ENCODE data around the gene ANGPTL2. TPM values are rescaled to one million over a fixed set of nuclear protein-coding genes. Genes with fewer than 3 reads are reported as not detected.
"Not testable (repeated sequence)": the region's sequence is repeated elsewhere in the genome, so short reads cannot be mapped to it uniquely, and the experiment has no call there.

ANGPTL2 gene
- total and polyA plus RNA-seq, 4 donors, result 0.93 to 3.2 (median 1.9) TPM

DNA sequence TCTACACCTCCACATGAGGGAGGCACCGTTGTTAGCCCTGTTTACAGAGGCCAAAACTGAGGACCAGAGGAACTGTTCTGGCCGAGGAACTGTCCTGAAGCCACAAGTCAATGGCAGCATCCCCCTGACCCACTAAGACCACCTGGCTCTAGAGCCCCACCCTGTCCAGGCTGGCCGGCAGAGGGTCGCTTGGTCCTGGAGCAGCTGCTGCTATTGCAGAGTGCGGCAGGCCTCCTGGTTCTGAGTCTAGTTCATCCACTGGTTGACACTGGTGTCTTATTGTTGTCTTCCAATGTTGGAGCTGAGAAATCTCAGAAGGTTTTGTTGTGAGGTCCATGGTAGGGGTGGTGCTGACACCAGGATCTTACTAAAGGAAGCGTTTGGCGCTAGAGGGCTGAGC lies 26.6 kb upstream of the ANGPTL2 start:
- no peak overlapping the region for H3K9ac ChIP-seq (ENCODE audit: low read depth in 1 of 2, low read length in 2 of 2)
- H3K4me3 ChIP-seq (ENCODE audit: low read depth in 1 of 3, low read length in 3 of 3), result no peak overlapping the region
- H3K27ac ChIP-seq (ENCODE audit: low read depth in 1 of 2, low read length in 2 of 2), result no peak overlapping the region
- H3K9me3 ChIP-seq (ENCODE audit: control insufficient read depth in 4 of 4, low read length in 3 of 4), result no peaks in the 10 kb centered on the region
- TF ChIP-seq, protein P1, sequence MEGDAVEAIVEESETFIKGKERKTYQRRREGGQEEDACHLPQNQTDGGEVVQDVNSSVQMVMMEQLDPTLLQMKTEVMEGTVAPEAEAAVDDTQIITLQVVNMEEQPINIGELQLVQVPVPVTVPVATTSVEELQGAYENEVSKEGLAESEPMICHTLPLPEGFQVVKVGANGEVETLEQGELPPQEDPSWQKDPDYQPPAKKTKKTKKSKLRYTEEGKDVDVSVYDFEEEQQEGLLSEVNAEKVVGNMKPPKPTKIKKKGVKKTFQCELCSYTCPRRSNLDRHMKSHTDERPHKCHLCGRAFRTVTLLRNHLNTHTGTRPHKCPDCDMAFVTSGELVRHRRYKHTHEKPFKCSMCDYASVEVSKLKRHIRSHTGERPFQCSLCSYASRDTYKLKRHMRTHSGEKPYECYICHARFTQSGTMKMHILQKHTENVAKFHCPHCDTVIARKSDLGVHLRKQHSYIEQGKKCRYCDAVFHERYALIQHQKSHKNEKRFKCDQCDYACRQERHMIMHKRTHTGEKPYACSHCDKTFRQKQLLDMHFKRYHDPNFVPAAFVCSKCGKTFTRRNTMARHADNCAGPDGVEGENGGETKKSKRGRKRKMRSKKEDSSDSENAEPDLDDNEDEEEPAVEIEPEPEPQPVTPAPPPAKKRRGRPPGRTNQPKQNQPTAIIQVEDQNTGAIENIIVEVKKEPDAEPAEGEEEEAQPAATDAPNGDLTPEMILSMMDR (IDR thresholded peaks at IDR 0.05; ENCODE audit: low read depth, low read length, missing input control), result no peak
- TF ChIP-seq RXRA (IDR thresholded peaks at IDR 0.05) (no peak), RAD21 (IDR thresholded peaks at IDR 0.05) (no peak)
- H3K36me3 ChIP-seq (ENCODE audit: control insufficient read depth in 4 of 4, insufficient read depth in 3 of 4, low read depth in 1 of 4, low read length in 3 of 4), result no peaks in the 10 kb centered on the region
- no peaks in the 10 kb centered on the region for H3K27me3 ChIP-seq (ENCODE audit: control insufficient read depth in 4 of 4, insufficient read depth in 4 of 4, low read length in 3 of 4)
- no peak for DNase-seq (ENCODE audit: low spot score)
- WGBS, result 98% methylated on average over 7 of the region's 7 CpGs
- H3K4me1 ChIP-seq (ENCODE audit: control insufficient read depth in 4 of 4, insufficient read depth in 4 of 4, low read length in 3 of 4), result no peaks in the 10 kb centered on the region

DNA sequence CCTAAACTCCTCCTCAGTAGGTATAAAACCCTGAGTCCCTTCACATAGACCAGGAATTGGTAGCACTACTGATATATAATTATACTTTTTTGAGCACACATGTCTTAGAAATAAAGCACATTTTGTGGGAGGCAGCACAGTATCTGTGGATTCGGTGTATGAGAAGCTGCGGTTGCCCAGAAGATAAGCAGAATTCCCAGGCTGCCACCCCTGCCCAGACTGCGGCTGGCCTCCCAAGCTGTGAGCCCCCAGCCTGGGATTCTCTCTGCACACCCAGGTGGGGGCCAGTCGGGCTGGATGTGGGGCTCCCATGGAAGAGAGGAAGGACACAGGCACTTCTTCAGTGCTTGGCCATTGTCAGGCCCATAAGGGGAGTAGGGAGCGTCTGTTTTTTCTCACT lies 25.6 kb upstream of the ANGPTL2 start:
- Histone ChIP-seq H3K4me1 (ENCODE audit: control insufficient read depth in 4 of 4, insufficient read depth in 4 of 4, low read length in 3 of 4) (peaks cover 0 to 4% (median under 1%) of the 10 kb centered on the region in 4 donors), H3K4me3 (ENCODE audit: low read depth in 1 of 3, low read length in 3 of 3) (no peak overlapping the region), H3K27me3 (ENCODE audit: control insufficient read depth in 4 of 4, insufficient read depth in 4 of 4, low read length in 3 of 4) (no peaks in the 10 kb centered on the region), H3K9ac (ENCODE audit: low read depth in 1 of 2, low read length in 2 of 2) (no peak overlapping the region), H3K27ac (ENCODE audit: low read depth in 1 of 2, low read length in 2 of 2) (no peak overlapping the region), H3K36me3 (ENCODE audit: control insufficient read depth in 4 of 4, insufficient read depth in 3 of 4, low read depth in 1 of 4, low read length in 3 of 4) (no peaks in the 10 kb centered on the region), H3K9me3 (ENCODE audit: control insufficient read depth in 4 of 4, low read length in 3 of 4) (no peaks in the 10 kb centered on the region)
- no peak for DNase-seq (ENCODE audit: low spot score)
- TF ChIP-seq HNF4A (conservative IDR thresholded peaks at IDR 0.05) (no peak), TAF1 (conservative IDR thresholded peaks at IDR 0.05) (no peak), RAD21 (IDR thresholded peaks at IDR 0.05) (no peak), EGR1 (IDR thresholded peaks at IDR 0.05; ENCODE audit: low read depth in 2 of 2) (no peak), FOXA1 (IDR thresholded peaks at IDR 0.05) (no peak), NR2F2 (IDR thresholded peaks at IDR 0.05) (no peak), FOXA2 (IDR thresholded peaks at IDR 0.05) (no peak), HNF4G (IDR thresholded peaks at IDR 0.05) (no peak), GABPA (IDR thresholded peaks at IDR 0.05 in 1 of 2, conservative IDR thresholded peaks at IDR 0.05 in 1 of 2) (no peak), JUND (IDR thresholded peaks at IDR 0.05) (no peak)
- TF ChIP-seq, protein P2, sequence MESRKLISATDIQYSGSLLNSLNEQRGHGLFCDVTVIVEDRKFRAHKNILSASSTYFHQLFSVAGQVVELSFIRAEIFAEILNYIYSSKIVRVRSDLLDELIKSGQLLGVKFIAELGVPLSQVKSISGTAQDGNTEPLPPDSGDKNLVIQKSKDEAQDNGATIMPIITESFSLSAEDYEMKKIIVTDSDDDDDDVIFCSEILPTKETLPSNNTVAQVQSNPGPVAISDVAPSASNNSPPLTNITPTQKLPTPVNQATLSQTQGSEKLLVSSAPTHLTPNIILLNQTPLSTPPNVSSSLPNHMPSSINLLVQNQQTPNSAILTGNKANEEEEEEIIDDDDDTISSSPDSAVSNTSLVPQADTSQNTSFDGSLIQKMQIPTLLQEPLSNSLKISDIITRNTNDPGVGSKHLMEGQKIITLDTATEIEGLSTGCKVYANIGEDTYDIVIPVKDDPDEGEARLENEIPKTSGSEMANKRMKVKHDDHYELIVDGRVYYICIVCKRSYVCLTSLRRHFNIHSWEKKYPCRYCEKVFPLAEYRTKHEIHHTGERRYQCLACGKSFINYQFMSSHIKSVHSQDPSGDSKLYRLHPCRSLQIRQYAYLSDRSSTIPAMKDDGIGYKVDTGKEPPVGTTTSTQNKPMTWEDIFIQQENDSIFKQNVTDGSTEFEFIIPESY (IDR thresholded peaks at IDR 0.05), result no peak
- WGBS, result 94% methylated on average over 5 of the region's 5 CpGs

DNA sequence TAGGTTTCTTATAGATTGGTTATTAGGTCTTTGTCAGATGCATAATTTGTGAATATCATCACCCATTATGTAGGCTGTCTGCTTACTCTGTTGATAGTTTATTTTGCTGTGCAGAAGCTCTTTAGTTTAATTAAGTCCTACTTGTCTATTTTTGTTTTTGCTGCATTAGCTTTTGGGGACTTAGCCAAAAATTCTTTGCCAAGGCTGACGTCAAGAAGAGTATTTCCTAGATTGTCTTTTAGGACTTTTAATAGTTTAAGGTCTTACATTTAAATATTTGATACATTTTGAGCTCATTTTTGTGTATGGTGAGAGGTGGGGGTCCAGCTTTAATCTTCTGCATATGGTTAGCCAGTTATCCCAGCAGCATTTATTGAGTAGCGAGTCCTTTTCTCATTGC lies 24.8 kb upstream of the ANGPTL2 start:
- H3K36me3 ChIP-seq (ENCODE audit: control insufficient read depth in 4 of 4, insufficient read depth in 3 of 4, low read depth in 1 of 4, low read length in 3 of 4), result no peaks in the 10 kb centered on the region
- TF ChIP-seq, protein P2 (IDR thresholded peaks at IDR 0.05), result no peak
- TF ChIP-seq RAD21 (IDR thresholded peaks at IDR 0.05) (no peak), TAF1 (conservative IDR thresholded peaks at IDR 0.05) (no peak), SP1 (IDR thresholded peaks at IDR 0.05) (no peak), EGR1 (IDR thresholded peaks at IDR 0.05; ENCODE audit: low read depth in 2 of 2) (no peak)
- TF ChIP-seq, protein P3, sequence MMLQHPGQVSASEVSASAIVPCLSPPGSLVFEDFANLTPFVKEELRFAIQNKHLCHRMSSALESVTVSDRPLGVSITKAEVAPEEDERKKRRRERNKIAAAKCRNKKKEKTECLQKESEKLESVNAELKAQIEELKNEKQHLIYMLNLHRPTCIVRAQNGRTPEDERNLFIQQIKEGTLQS (IDR thresholded peaks at IDR 0.05), result no peak
- H3K4me1 ChIP-seq (ENCODE audit: control insufficient read depth in 4 of 4, insufficient read depth in 4 of 4, low read length in 3 of 4), result peaks cover 0 to 11% (median 4%) of the 10 kb centered on the region in 4 donors
- no peaks in the 10 kb centered on the region for H3K27me3 ChIP-seq (ENCODE audit: control insufficient read depth in 4 of 4, insufficient read depth in 4 of 4, low read length in 3 of 4)
- no peaks in the 10 kb centered on the region for H3K9me3 ChIP-seq (ENCODE audit: control insufficient read depth in 4 of 4, low read length in 3 of 4)
- no peak overlapping the region for H3K4me3 ChIP-seq (ENCODE audit: low read depth in 1 of 3, low read length in 3 of 3)
- no peak overlapping the region for H3K9ac ChIP-seq (ENCODE audit: low read depth in 1 of 2, low read length in 2 of 2)
- 87% methylated on average over 2 of the region's 2 CpGs for WGBS
- H3K27ac ChIP-seq (ENCODE audit: low read depth in 1 of 2, low read length in 2 of 2), result no peak overlapping the region
- no peak for DNase-seq (ENCODE audit: low spot score)

DNA sequence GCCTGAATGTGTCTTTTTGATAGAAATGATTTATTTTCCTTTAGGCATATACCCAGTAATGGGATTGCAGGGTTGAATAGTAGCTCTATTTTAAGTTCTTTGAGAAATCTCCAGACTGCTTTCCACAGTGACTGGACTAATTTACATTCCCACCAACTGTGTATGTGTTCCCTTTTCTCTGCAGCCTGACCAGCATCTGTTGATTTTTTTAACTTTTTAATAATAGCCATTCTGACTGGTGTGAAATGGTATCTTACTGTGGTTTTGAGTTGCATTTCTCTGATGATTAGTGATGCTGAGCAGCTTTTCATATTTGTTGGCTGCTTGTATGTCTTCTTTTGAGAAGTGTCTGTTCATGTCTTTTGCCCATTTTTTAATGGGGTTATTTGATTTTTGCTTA lies 24.4 kb upstream of the ANGPTL2 start:
- H3K9me3 ChIP-seq (ENCODE audit: control insufficient read depth in 4 of 4, low read length in 3 of 4); H3K36me3 ChIP-seq (ENCODE audit: control insufficient read depth in 4 of 4, insufficient read depth in 3 of 4, low read depth in 1 of 4, low read length in 3 of 4); H3K4me3 ChIP-seq (ENCODE audit: low read depth in 1 of 3, low read length in 3 of 3); H3K27ac ChIP-seq (ENCODE audit: low read depth in 1 of 2, low read length in 2 of 2); H3K27me3 ChIP-seq (ENCODE audit: control insufficient read depth in 4 of 4, insufficient read depth in 4 of 4, low read length in 3 of 4); H3K9ac ChIP-seq (ENCODE audit: low read depth in 1 of 2, low read length in 2 of 2); DNase-seq (ENCODE audit: low spot score): not testable (repeated sequence)
- peaks cover 0 to 15% (median 8%) of the 10 kb centered on the region in 4 donors for H3K4me1 ChIP-seq (ENCODE audit: control insufficient read depth in 4 of 4, insufficient read depth in 4 of 4, low read length in 3 of 4)
